Skeletal muscle satellite cell (primary cell): Measurements from ENCODE around the gene TM4SF20.

ENCODE experiments used
- H3K27me3 ChIP-seq: 2 replicates; pipeline ENCODE4 v1.7.0; 2013; ENCODE audit warnings: low read length; ENCODE audit not compliant: control insufficient read depth, insufficient read depth
- H3K36me3 ChIP-seq: 2 replicates; pipeline ENCODE4 v1.7.0; 2013; ENCODE audit warnings: mild to moderate bottlenecking, control low read depth, low read length; ENCODE audit not compliant: insufficient read depth
- H3K4me1 ChIP-seq: 2 replicates; pipeline ENCODE4 v1.7.0; 2013; ENCODE audit warnings: low read length; ENCODE audit not compliant: control insufficient read depth, insufficient read depth
- H3K4me2 ChIP-seq: 2 replicates; pipeline ENCODE4 v1.7.0; 2013; ENCODE audit warnings: mild to moderate bottlenecking, low read length
- H3K4me3 ChIP-seq: 2 replicates; pipeline ENCODE4 v1.7.0; 2013; ENCODE audit warnings: low read length
- H3K9ac ChIP-seq: 2 replicates; pipeline ENCODE4 v1.7.0; 2013; ENCODE audit warnings: mild to moderate bottlenecking, low read depth, low read length, moderate library complexity
- H3K9me3 ChIP-seq: replicated peaks from 2 replicates; pipeline ENCODE4 v1.7.0; 2013; ENCODE audit warnings: mild to moderate bottlenecking, control low read depth, low read length

TM4SF20 gene

DNA sequence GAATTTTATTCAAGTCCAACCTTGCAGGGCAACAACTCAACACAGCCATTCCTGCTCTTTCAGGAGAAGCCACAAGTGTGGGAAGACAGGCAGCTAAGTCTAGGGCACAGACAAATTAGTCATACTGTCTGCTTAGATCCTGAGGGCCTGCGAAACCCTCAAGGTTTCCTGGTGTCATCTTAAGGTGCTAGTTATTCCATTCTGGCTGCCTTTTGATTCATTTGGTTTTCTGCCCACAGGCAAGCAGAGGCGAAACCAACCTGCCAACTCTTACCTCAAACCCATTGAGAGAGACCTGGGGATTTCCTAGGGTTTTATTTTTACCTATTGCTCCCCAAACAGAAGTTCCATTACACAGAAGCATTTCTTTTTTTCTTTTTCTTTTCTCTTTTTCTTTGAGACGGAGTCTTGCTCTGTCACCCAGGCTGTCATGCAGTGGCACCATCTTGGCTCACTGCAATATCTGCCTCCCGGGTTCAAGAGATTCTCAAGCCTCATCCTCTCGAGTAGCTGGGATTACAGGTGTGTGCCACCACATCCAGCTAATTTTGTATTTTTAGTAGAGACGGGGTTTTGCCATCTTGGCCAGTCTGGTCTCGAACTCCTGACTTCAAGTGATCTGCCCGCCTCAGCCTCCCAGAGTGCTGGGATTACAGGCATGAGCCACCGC is 32.3 kb upstream of the TM4SF20 start:
- H3K4me3 ChIP-seq, result no peak overlapping the region
- no peaks in the 10 kb centered on the region for H3K27me3 ChIP-seq
- no peaks in the 10 kb centered on the region for H3K36me3 ChIP-seq
- H3K9me3 ChIP-seq, result no peaks in the 10 kb centered on the region
- H3K4me1 ChIP-seq, result peaks cover 55% of the 10 kb centered on the region
- no peak overlapping the region for H3K9ac ChIP-seq
- no peak overlapping the region for H3K4me2 ChIP-seq

DNA sequence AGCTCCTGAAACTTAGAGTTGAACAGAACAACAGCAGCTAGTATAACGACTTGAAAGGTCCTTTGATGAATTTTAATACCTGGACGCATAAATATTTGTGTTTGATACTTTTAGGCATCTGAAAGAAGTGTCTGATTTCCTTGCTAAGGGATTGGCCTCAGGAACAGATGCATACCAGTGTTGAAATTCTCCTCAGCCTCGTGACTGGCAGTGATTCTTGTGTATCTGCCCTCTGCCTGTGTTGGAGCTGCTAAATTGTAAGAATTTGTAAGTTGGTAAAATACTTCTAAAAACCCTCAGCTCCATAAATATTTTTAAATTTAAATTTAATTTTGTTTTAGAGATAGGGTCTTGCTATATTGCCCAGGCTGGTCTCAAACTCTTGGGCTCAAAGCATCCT is 31.1 kb upstream of the TM4SF20 start:
- Histone ChIP-seq H3K4me3 (no peak overlapping the region), H3K9ac (no peak overlapping the region), H3K9me3 (no peaks in the 10 kb centered on the region), H3K4me1 (peaks cover 45% of the 10 kb centered on the region), H3K27me3 (no peaks in the 10 kb centered on the region), H3K4me2 (no peak overlapping the region), H3K36me3 (no peaks in the 10 kb centered on the region)

DNA sequence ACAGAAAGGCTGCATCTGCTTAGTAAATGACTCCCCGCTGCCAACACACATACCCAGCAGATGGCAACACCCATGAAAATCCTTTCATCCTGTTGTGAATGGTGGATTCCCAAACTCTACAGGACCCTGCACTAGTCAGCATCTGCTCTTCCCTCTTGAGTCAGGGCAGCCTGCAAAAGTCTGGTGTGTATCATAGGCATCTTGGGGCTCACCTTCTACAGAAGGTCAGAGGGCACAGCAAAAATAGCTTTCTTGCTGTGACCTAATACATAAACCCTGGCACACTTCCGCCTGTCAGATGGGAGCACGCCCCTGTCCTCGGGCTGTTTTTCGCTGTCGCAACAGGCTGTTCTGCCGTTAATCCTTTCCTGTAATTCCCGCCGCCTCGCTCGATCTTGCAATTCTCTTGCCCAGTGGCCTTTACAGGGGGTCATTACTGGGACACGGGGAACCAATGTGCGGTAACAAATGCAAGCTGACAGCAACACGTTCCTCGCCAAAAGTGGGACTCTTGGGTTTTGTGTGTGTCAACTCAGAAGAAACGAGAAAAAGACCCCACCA is 28.6 kb upstream of the TM4SF20 start:
- H3K4me1 ChIP-seq, result peaks cover 38% of the 10 kb centered on the region
- no peaks in the 10 kb centered on the region for H3K9me3 ChIP-seq
- H3K9ac ChIP-seq, result peak overlapping the region; percentile 70
- peak overlapping the region; percentile 16 for H3K4me3 ChIP-seq
- H3K27me3 ChIP-seq, result no peaks in the 10 kb centered on the region
- H3K4me2 ChIP-seq, result peak overlapping the region; percentile 40
- no peaks in the 10 kb centered on the region for H3K36me3 ChIP-seq

DNA sequence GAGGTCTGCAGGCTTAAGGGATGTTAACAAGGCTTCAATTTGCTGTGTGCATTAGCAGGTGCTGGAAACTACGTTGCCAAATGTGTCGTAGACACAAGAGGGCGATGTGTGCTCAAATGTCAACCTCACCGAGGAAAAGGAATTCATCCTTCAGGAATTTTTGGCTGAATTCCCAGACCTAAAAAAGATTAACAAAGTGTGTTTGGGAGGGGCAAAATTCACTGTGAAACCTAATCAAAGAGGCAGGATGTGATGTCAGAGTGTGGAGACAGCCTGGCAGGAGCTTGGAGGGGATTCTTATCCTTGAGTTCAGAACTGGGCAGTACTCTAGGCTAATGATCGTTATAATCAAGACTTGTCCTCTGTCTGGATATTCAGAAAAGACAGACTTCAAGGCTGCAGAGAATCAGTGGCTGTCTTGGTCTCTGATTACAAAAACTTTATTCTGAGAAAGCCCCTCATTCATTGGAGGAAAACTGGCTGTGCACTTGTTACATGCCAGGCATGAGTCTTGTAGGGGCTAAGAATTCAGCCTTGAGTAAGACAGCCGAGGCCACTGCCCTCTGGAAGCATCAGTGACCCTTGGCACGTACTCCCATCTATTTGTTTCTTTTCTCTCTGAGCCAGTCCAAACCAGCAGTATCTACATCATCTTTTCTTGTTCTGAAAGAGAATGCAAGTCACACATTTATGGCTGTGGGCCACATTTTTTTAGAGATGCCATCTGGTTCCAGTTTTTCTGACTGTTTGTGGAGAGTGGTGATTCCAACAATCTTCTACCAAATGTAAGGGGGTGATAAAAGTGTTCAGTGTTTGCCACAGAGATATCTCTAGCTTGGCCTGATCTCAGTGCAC is 27.3 kb upstream of the TM4SF20 start:
- Histone ChIP-seq H3K9ac (peak overlapping the region; percentile 70), H3K36me3 (no peaks in the 10 kb centered on the region), H3K4me1 (peaks cover 27% of the 10 kb centered on the region), H3K27me3 (no peaks in the 10 kb centered on the region), H3K4me2 (peak overlapping the region; percentile 65), H3K4me3 (peak overlapping the region; percentile 9), H3K9me3 (no peaks in the 10 kb centered on the region)

DNA sequence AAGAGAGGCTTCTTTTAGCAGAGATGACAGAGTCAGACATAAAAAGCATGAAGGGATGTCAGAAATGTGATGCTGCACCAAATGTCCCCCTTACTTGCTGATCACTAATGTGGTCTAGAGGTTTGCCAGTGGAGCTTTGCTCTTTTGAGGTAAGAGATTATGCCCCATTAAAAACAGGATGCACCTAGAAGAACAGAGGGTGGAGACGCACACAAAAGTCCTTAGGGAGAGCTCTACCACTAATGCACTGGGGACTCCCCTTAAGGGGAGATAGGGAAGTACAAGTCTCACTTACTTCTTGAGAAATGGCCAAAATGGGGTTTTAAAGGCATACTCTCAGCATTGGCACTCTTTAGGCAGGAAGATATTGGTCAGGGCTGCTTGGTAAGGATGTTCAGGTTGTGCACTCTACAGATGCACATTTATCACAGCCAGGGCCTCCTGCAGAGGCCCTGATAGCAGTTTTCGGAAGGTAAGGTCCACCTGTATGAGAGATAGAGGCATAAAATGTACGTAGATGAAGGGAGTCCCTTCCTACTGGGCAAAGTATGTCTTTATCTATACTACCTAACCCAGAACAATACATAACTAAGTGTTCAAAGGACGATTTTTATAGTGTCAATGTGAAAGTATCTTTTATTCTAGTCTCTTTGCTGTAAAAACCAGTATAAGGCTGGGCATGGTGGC is 25.6 kb upstream of the TM4SF20 start:
- Histone ChIP-seq H3K9me3 (no peaks in the 10 kb centered on the region), H3K9ac (no peak overlapping the region), H3K4me3 (no peak overlapping the region), H3K27me3 (no peaks in the 10 kb centered on the region), H3K4me2 (no peak overlapping the region), H3K36me3 (no peaks in the 10 kb centered on the region), H3K4me1 (peaks cover 21% of the 10 kb centered on the region)

DNA sequence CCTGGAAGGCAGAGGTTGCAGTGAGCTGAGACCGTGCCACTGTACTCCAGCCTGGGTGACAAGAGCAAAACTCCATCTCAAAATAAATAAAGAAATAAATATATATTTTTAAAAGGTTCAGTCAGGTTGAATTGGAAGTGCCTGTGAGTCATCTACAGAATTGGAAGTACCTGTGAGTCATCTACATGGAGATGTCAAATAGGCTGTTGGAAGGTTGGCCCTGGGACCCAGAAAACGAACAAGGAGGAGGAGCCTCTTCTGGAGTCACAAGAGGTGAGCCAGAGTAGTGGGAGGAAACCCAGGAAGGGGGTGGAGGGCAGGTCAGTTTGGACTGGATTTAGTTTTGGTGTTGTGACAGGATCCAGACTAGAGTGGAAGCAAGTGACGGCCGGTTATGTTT is 23.9 kb upstream of the TM4SF20 start:
- H3K9me3 ChIP-seq, result no peaks in the 10 kb centered on the region
- no peaks in the 10 kb centered on the region for H3K36me3 ChIP-seq
- H3K4me1 ChIP-seq, result peaks cover 18% of the 10 kb centered on the region
- no peak overlapping the region for H3K4me2 ChIP-seq
- no peak overlapping the region for H3K4me3 ChIP-seq
- no peak overlapping the region for H3K9ac ChIP-seq
- H3K27me3 ChIP-seq, result no peaks in the 10 kb centered on the region

DNA sequence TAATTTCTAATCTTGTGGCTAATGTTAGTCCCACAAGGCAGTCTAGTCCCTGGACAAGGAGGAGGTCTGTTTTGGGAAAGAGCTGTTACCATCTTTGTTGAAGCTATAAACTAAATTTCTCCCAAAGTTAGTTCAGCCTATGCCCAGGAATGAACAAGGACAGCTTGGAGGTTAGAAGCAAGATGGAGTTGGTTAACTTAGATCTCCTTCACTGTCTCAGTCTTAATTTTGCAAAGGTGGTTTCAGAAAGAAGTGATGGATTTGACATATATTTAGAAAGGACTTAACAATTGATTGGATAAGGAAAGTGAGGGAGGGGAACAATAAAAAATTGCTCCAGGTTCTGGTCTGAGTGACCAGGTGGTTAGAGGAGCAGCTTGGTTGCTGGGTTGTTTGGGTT is 23.2 kb upstream of the TM4SF20 start:
- Histone ChIP-seq H3K36me3 (no peaks in the 10 kb centered on the region), H3K4me2 (no peak overlapping the region), H3K9me3 (no peaks in the 10 kb centered on the region), H3K27me3 (no peaks in the 10 kb centered on the region), H3K9ac (no peak overlapping the region), H3K4me3 (no peak overlapping the region), H3K4me1 (peaks cover 11% of the 10 kb centered on the region)

DNA sequence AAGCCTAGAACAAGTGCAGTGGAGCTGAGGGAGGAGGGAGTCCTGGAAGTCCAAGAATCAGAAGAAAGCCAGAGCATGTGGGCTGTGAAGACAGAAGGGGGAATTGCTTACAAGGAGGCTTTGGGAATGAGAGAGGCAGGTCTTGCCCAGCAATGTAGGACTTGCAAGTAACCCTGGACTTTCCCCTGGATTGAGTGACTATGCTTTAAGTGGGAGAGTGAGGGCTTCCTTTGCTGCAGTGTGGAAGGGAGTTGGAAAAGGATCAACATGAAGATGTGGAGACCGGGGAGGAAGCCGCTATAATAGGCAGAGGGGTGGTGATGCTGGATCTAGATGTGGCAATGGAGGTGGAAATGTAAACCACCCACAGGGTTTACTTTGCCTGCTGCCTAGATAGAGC is 22.4 kb upstream of the TM4SF20 start:
- H3K27me3 ChIP-seq, result no peaks in the 10 kb centered on the region
- no peak overlapping the region for H3K9ac ChIP-seq
- H3K4me1 ChIP-seq, result peaks cover 4% of the 10 kb centered on the region
- no peaks in the 10 kb centered on the region for H3K9me3 ChIP-seq
- no peaks in the 10 kb centered on the region for H3K36me3 ChIP-seq
- H3K4me3 ChIP-seq, result no peak overlapping the region
- no peak overlapping the region for H3K4me2 ChIP-seq

DNA sequence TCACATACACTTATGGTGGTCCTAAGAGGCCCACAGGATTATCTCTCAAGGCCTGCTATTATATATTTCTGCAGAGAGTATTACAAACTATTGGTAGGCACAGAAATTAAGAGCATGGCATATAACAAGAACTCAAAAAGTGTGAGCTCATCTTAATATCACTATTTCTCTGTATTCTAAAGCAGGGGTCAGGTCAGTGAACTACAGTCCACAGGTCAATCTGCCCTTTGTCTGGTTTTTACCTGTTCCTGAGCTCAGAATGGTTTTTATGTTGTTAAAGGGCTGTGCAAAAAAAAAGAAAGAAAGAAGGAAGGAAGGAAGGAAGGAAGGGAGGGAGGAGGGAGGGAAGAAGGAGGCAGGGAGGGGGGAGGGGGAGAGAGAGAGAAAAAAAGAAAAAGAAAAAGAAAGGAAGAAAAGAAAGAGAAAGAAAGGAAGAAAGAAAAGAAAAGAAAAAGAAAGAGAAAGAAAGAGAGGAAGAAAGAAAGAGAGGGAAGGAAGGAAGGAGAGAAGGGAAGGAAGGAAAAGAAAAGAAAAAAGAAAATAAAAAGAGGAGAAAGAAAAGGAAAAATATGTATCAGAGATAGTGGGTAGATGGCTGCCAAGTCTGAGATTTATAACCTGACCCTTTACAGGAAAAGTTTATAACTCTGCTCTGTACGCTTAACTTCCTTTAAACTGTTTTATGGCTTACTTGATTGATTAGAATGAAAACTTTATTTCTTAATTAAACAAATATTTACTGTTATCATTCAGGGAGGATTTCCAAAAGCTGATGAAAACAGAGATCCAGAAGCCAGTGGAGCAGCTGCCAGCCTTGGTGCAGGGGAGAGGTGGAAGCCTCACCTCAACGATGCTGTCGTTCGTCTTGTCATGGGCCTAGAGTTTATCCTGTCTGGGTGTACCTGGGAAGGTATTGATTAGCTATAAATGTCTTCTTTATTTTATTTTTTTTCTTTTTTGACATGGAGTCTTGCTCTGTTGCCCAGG is 19.9 kb upstream of the TM4SF20 start:
- H3K9me3 ChIP-seq, result no peaks in the 10 kb centered on the region
- no peak overlapping the region for H3K4me3 ChIP-seq
- H3K27me3 ChIP-seq, result no peaks in the 10 kb centered on the region
- H3K9ac ChIP-seq, result no peak overlapping the region
- no peaks in the 10 kb centered on the region for H3K4me1 ChIP-seq
- H3K36me3 ChIP-seq, result no peaks in the 10 kb centered on the region
- H3K4me2 ChIP-seq, result no peak overlapping the region

DNA sequence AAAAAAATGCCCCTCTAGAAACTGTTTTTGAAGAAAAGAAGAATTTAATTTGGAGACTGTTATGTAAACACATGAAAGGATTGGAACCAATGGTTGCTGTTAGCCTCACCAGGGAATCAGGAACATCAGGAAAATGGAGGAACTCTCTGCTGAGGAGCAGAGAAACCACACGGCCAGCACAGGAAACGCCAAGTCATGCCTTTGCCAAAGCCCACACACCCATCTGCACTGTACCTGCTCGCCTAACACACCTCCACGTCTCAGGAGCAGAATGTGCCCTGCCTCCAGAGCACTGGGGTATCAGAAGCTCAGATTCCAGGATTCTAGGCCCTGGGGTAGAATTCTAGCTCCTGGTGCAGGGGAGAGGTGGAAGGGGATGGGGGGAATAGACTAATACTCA is 18.5 kb upstream of the TM4SF20 start:
- H3K4me1 ChIP-seq, result peaks cover 5% of the 10 kb centered on the region
- H3K4me2 ChIP-seq, result no peak overlapping the region
- H3K36me3 ChIP-seq, result no peaks in the 10 kb centered on the region
- H3K9me3 ChIP-seq, result no peaks in the 10 kb centered on the region
- no peaks in the 10 kb centered on the region for H3K27me3 ChIP-seq
- no peak overlapping the region for H3K9ac ChIP-seq
- H3K4me3 ChIP-seq, result no peak overlapping the region
